ENCODE results near the gene DHX32.

- TF ChIP-seq, protein P1, sequence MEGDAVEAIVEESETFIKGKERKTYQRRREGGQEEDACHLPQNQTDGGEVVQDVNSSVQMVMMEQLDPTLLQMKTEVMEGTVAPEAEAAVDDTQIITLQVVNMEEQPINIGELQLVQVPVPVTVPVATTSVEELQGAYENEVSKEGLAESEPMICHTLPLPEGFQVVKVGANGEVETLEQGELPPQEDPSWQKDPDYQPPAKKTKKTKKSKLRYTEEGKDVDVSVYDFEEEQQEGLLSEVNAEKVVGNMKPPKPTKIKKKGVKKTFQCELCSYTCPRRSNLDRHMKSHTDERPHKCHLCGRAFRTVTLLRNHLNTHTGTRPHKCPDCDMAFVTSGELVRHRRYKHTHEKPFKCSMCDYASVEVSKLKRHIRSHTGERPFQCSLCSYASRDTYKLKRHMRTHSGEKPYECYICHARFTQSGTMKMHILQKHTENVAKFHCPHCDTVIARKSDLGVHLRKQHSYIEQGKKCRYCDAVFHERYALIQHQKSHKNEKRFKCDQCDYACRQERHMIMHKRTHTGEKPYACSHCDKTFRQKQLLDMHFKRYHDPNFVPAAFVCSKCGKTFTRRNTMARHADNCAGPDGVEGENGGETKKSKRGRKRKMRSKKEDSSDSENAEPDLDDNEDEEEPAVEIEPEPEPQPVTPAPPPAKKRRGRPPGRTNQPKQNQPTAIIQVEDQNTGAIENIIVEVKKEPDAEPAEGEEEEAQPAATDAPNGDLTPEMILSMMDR (IDR thresholded peaks at IDR 0.05), result no peak
- TF ChIP-seq POLR2AphosphoS5 (IDR thresholded peaks at IDR 0.05), result no peak
- no peak for TF ChIP-seq POLR2A (IDR thresholded peaks at IDR 0.05)
- TF ChIP-seq EP300 (IDR thresholded peaks at IDR 0.05), result no peak
Measured at GRCh38 chr10:125849448-125849847, 31.6 kb downstream of the DHX32 start.

All from gastroesophageal sphincter (tissue), 3 donors.